ENCODE data around the gene TSC2. TPM values are rescaled to one million over a fixed set of nuclear protein-coding genes. Genes with fewer than 3 reads are reported as not detected.
"Not testable (repeated sequence)": the region's sequence is repeated elsewhere in the genome, so short reads cannot be mapped to it uniquely, and the experiment has no call there.

Gene TSC2
- total and polyA plus RNA-seq, 2 donors (not counting 3 experiments of a cell fraction or from before 2014, with no cell fraction given): 87.9 to 144 TPM

DNA sequence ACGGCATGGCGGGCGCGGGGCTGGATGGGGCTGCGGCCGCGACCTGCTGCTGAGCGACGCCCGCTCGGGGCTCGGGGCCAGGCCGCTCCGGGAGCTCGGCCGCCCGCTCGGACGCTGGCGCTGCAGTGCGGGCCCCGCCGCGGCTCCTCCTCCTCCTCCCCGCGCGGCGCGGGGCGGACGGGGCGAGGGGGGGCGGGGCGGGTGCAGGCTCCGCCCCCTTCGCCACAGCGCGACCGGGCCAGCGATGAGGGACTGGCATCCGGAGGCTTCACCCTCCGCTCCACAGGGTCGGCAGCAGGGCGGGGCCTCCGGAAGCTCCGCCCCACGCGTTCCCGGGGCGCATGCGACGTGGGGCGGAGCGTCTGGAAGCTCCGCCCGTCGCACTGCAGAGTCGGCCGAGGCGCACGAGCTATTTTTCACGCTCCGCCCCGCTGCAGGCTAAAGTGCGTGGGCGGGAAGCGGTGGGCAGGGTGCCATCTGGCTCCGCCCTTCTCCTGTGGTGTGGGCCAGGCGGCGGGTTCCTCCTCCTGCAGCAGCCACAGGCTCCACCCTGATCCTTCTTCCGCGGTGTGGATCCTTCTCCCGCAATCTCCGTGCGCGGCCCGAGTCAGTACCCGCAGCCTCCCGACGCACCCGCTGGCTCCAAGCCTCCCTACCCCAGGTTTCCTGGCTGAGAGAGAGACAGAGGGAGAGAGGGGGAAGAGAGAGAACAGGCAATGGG, 88.1 kb downstream of the TSC2 start, which contains the start of gene PKD1:
Gene PKD1, minus strand, starts transcription at position 129 of the 721 bp plus-strand sequence. CDS start 209 bp downstream, outside the sequence.
- H3K9me1 ChIP-seq (replicated peaks; ENCODE audit: control insufficient read depth, extremely low read depth, insufficient read depth, low read length); H3K4me1 ChIP-seq (ENCODE audit: control insufficient read depth, extremely low read depth, insufficient read depth, low read length); BruUV-seq (replicated peaks); H3K27me3 ChIP-seq (ENCODE audit: control insufficient read depth in 2 of 2, insufficient read depth in 2 of 2, low read length in 2 of 2); H3K27ac ChIP-seq (ENCODE audit: insufficient read depth, low read depth, low read length); intact Hi-C loops (cut with micrococcal nuclease); H3K9me3 ChIP-seq (replicated peaks; ENCODE audit: control insufficient read depth, insufficient read depth, low read length); dilution Hi-C loops (cut with MboI; ENCODE audit: extremely low pct_ligation_motif_present, low sequenced_read_pairs); H4K20me1 ChIP-seq (replicated peaks; ENCODE audit: control insufficient read depth, extremely low read depth, insufficient read depth, low read length); H3K36me3 ChIP-seq (ENCODE audit: control insufficient read depth in 2 of 2, extremely low read depth in 1 of 2, insufficient read depth in 2 of 2, low read length in 2 of 2): not testable (repeated sequence)
- H3K9ac ChIP-seq (replicated peaks; ENCODE audit: extremely low read depth, insufficient read depth, low read length): peak within 1 kb of the TSS; percentile 23
- peaks cover 13% of the 10 kb centered on the region for H3K79me2 ChIP-seq (ENCODE audit: control insufficient read depth, insufficient read depth, low read length)
- peak within 1 kb of the TSS; percentile 31 for H3K4me2 ChIP-seq (ENCODE audit: insufficient read depth, low read length)
- DNase-seq (ENCODE audit: low read depth, low spot score): peak; percentile 95
- peak; percentile 88 for FAIRE-seq
- CTCF ChIA-PET: interaction anchor here (0.5 to 1.0 kb wide), 3 partner anchors 11 to 115 kb away, joined by 3 to 7 read pairs (median 4); no protein-coding TSS in a partner anchor
- peak within 1 kb of the TSS; percentile 81 for H2AFZ ChIP-seq (ENCODE audit: low read depth, low read length)
- POLR2A ChIA-PET: interaction anchor here (1.1 kb wide), 1 partner anchor 19 kb away, joined by 13 read pairs; the partner anchor contains the start of gene TRAF7
- TF ChIP-seq POLR2AphosphoS5 (IDR thresholded peaks at IDR 0.05; ENCODE audit: insufficient read depth, low read depth, low read length): peak; percentile 16
- H3K4me3 ChIP-seq (replicated peaks in 1 of 3; ENCODE audit: insufficient read depth in 1 of 3, low read depth in 1 of 3, low read length in 3 of 3): peak within 1 kb of the TSS; percentile 32 to 42 (median 41)

MicroRNAs within 50 kb of the gene (microRNA counts, 767-probe panel; counts per million panel counts)
- 723 counts per million, percentile 96 among the panel's probes with 10 or more counts for microRNA hsa-miR-1225-3p
- microRNA hsa-miR-1225-5p: 723 counts per million, percentile 96 among the panel's probes with 10 or more counts
- microRNA hsa-miR-3180: 723 counts per million, percentile 96 among the panel's probes with 10 or more counts
- microRNA hsa-miR-4516: 723 counts per million, percentile 96 among the panel's probes with 10 or more counts

Small RNA genes lying within 50 kb of the gene (microRNA-seq; reads per million reads assigned to microRNA genes)
- not detected for gene MIR1225 (ENCODE audit: borderline number of aligned reads, borderline replicate concordance)
- gene MIR3180-5 (ENCODE audit: borderline number of aligned reads, borderline replicate concordance): not detected
- gene MIR4516 (ENCODE audit: borderline number of aligned reads, borderline replicate concordance): not detected
- gene MIR6511B1 (ENCODE audit: borderline number of aligned reads, borderline replicate concordance): not detected

Small RNA genes lying within 50 kb of the gene (small RNA-seq; reads per million reads assigned to genes)
- gene MIR1225 (ENCODE audit: insufficient read depth, insufficient read length, low read depth, low replicate concordance) (not detected), gene MIR3180-5 (ENCODE audit: insufficient read depth, insufficient read length, low read depth, low replicate concordance) (not detected), gene MIR4516 (ENCODE audit: insufficient read depth, insufficient read length, low read depth, low replicate concordance) (not detected), gene RF00019 (ENCODE audit: insufficient read depth, insufficient read length, low read depth, low replicate concordance) (not detected), gene RN7SL219P (ENCODE audit: insufficient read depth, insufficient read length, low read depth, low replicate concordance) (not detected)

Other genes starting within 250 kb of the TSC2 start
- gene HAGH, start 221.2 kb upstream of the TSC2 start, total RNA-seq: 54.3 and 56.4 TPM in 2 replicates
- gene HAGH, start 221.2 kb upstream of the TSC2 start, polyA plus RNA-seq: 84.2 and 122 TPM in 2 replicates
- gene FAHD1, start 220.8 kb upstream of the TSC2 start, total RNA-seq: 27.9 and 44.8 TPM in 2 replicates
- gene FAHD1, start 220.8 kb upstream of the TSC2 start, polyA plus RNA-seq: 69.2 and 85.0 TPM in 2 replicates
- not detected in 2 replicates for gene MEIOB, start 175.8 kb upstream of the TSC2 start, total RNA-seq
- 0.04 TPM in 1 of 2 replicates, not detected in the other for gene MEIOB, start 175.8 kb upstream of the TSC2 start, polyA plus RNA-seq
- not detected in 2 replicates for gene HS3ST6, start 129.6 kb upstream of the TSC2 start, total RNA-seq
- not detected in 2 replicates for gene HS3ST6, start 129.6 kb upstream of the TSC2 start, polyA plus RNA-seq
- gene MSRB1, start 104.8 kb upstream of the TSC2 start, total RNA-seq: 20.7 and 25.0 TPM in 2 replicates
- gene MSRB1, start 104.8 kb upstream of the TSC2 start, polyA plus RNA-seq: 42.1 and 54.6 TPM in 2 replicates
- gene RPL3L, start 93.3 kb upstream of the TSC2 start, total RNA-seq: not detected in 2 replicates
- not detected in 2 replicates for gene RPL3L, start 93.3 kb upstream of the TSC2 start, polyA plus RNA-seq
- gene NDUFB10, start 88.4 kb upstream of the TSC2 start, total RNA-seq: 124 and 144 TPM in 2 replicates
- 167 and 192 TPM in 2 replicates for gene NDUFB10, start 88.4 kb upstream of the TSC2 start, polyA plus RNA-seq
- gene RPS2, start 83.2 kb upstream of the TSC2 start, total RNA-seq: 2,793 and 3,036 TPM in 2 replicates
- gene RPS2, start 83.2 kb upstream of the TSC2 start, polyA plus RNA-seq: 9,021 and 12,733 TPM in 2 replicates
- gene RNF151, start 81.1 kb upstream of the TSC2 start, total RNA-seq: not detected in 2 replicates
- not detected in 2 replicates for gene RNF151, start 81.1 kb upstream of the TSC2 start, polyA plus RNA-seq
- 42.2 and 42.3 TPM in 2 replicates for gene TBL3, start 75.9 kb upstream of the TSC2 start, total RNA-seq
- gene TBL3, start 75.9 kb upstream of the TSC2 start, polyA plus RNA-seq: 77.1 and 80.6 TPM in 2 replicates
- gene NOXO1, start 66.5 kb upstream of the TSC2 start, total RNA-seq: 0.60 TPM in 1 of 2 replicates, not detected in the other
- 0.37 and 0.40 TPM in 2 replicates for gene NOXO1, start 66.5 kb upstream of the TSC2 start, polyA plus RNA-seq
- 29.9 and 30.5 TPM in 2 replicates for gene GFER, start 63.8 kb upstream of the TSC2 start, total RNA-seq
- gene GFER, start 63.8 kb upstream of the TSC2 start, polyA plus RNA-seq: 13.7 and 26.0 TPM in 2 replicates
- 0.81 and 0.95 TPM in 2 replicates for gene SYNGR3, start 58.0 kb upstream of the TSC2 start, total RNA-seq
- 1.4 and 2.6 TPM in 2 replicates for gene SYNGR3, start 58.0 kb upstream of the TSC2 start, polyA plus RNA-seq
- gene ZNF598, start 38.2 kb upstream of the TSC2 start, total RNA-seq: 60.5 and 67.0 TPM in 2 replicates
- gene ZNF598, start 38.2 kb upstream of the TSC2 start, polyA plus RNA-seq: 43.3 TPM in 2 replicates
- 3.3 and 3.9 TPM in 2 replicates for gene NPW, start 28.2 kb upstream of the TSC2 start, total RNA-seq
- gene NPW, start 28.2 kb upstream of the TSC2 start, polyA plus RNA-seq: 0.84 and 1.8 TPM in 2 replicates
- 71.2 and 77.7 TPM in 2 replicates for gene NHERF2, start 21.1 kb upstream of the TSC2 start, total RNA-seq
- 65.2 and 84.5 TPM in 2 replicates for gene NHERF2, start 21.1 kb upstream of the TSC2 start, polyA plus RNA-seq
- 35.3 and 39.8 TPM in 2 replicates for gene NTHL1, start 151 bp upstream of the TSC2 start, total RNA-seq
- 65.8 and 77.9 TPM in 2 replicates for gene NTHL1, start 151 bp upstream of the TSC2 start, polyA plus RNA-seq
- gene PKD1, start 87.9 kb downstream of the TSC2 start, total RNA-seq: 92.1 and 102 TPM in 2 replicates
- 52.5 and 62.3 TPM in 2 replicates for gene PKD1, start 87.9 kb downstream of the TSC2 start, polyA plus RNA-seq
- 0.91 and 1.6 TPM in 2 replicates for gene RAB26, start 100.6 kb downstream of the TSC2 start, total RNA-seq
- gene RAB26, start 100.6 kb downstream of the TSC2 start, polyA plus RNA-seq: 2.0 and 3.1 TPM in 2 replicates
- gene TRAF7, start 107.8 kb downstream of the TSC2 start, total RNA-seq: 141 and 159 TPM in 2 replicates
- gene TRAF7, start 107.8 kb downstream of the TSC2 start, polyA plus RNA-seq: 175 and 191 TPM in 2 replicates
- 0.35 and 0.58 TPM in 2 replicates for gene CASKIN1, start 148.6 kb downstream of the TSC2 start, total RNA-seq
- 0.10 and 0.11 TPM in 2 replicates for gene CASKIN1, start 148.6 kb downstream of the TSC2 start, polyA plus RNA-seq
- 36.9 and 37.0 TPM in 2 replicates for gene MLST8, start 157.5 kb downstream of the TSC2 start, total RNA-seq
- gene MLST8, start 157.5 kb downstream of the TSC2 start, polyA plus RNA-seq: 129 and 181 TPM in 2 replicates
- gene BRICD5, start 162.9 kb downstream of the TSC2 start, total RNA-seq: 8.4 and 10.2 TPM in 2 replicates
- 5.6 and 9.3 TPM in 2 replicates for gene BRICD5, start 162.9 kb downstream of the TSC2 start, polyA plus RNA-seq
- 29.6 and 32.0 TPM in 2 replicates for gene PGP, start 166.9 kb downstream of the TSC2 start, total RNA-seq
- gene PGP, start 166.9 kb downstream of the TSC2 start, polyA plus RNA-seq: 28.5 and 40.0 TPM in 2 replicates
- gene E4F1, start 175.6 kb downstream of the TSC2 start, total RNA-seq: 31.9 and 32.7 TPM in 2 replicates
- gene E4F1, start 175.6 kb downstream of the TSC2 start, polyA plus RNA-seq: 28.6 and 40.8 TPM in 2 replicates
- gene DNASE1L2, start 188.5 kb downstream of the TSC2 start, total RNA-seq: 1.0 and 1.2 TPM in 2 replicates
- 0.57 and 1.3 TPM in 2 replicates for gene DNASE1L2, start 188.5 kb downstream of the TSC2 start, polyA plus RNA-seq
- 43.6 and 45.8 TPM in 2 replicates for gene ECI1, start 203.6 kb downstream of the TSC2 start, total RNA-seq
- gene ECI1, start 203.6 kb downstream of the TSC2 start, polyA plus RNA-seq: 48.3 and 57.3 TPM in 2 replicates
- gene RNPS1, start 220.1 kb downstream of the TSC2 start, total RNA-seq: 204 and 209 TPM in 2 replicates
- 206 and 255 TPM in 2 replicates for gene RNPS1, start 220.1 kb downstream of the TSC2 start, polyA plus RNA-seq

Data from endothelial cell of umbilical vein (primary cell).